HEK293 (cell line): ENCODE measurements around the gene RAB3GAP2.

Experiments
- ATF2 ChIP-seq: fragments of 450-650 bp; formaldehyde crosslinking; IDR thresholded peaks from 2 replicates; pipeline ENCODE4 v1.5.1; 2016; ENCODE audit warnings: missing biosample characterization, missing genetic modification characterization, low read depth
- CTCF ChIP-seq: fragments of 450-650 bp; formaldehyde crosslinking; IDR thresholded peaks from 2 replicates; pipeline ENCODE4 v1.5.1; 2016; ENCODE audit warnings: missing biosample characterization, missing genetic modification characterization
- HOXC10 ChIP-seq: sonication (generic); formaldehyde crosslinking; IDR thresholded peaks from 2 replicates; pipeline ENCODE4 v1.8.1; 2023; ENCODE audit warnings: mild to moderate bottlenecking, missing genetic modification reagents
- PRDM4 ChIP-seq: fragments of 450-650 bp; formaldehyde crosslinking; IDR thresholded peaks from 2 replicates; pipeline ENCODE4 v1.5.1; 2017; ENCODE audit warnings: missing biosample characterization, missing genetic modification characterization
- REST ChIP-seq: fragments of 450-650 bp; formaldehyde crosslinking; IDR thresholded peaks from 2 replicates; pipeline ENCODE4 v1.5.1; 2016; ENCODE audit warnings: missing biosample characterization, missing genetic modification characterization
- SCRT2 ChIP-seq: fragments of 450-650 bp; formaldehyde crosslinking; IDR thresholded peaks from 2 replicates; pipeline ENCODE4 v1.5.1; 2016; ENCODE audit warnings: missing biosample characterization, missing genetic modification characterization
- ZBTB20 ChIP-seq: fragments of 450-650 bp; formaldehyde crosslinking; IDR thresholded peaks from 2 replicates; pipeline ENCODE4 v1.5.1; 2016; ENCODE audit warnings: missing biosample characterization, missing genetic modification characterization
- ZNF274 ChIP-seq, 2 experiments: fragments of 200-500 bp in 1 of 2; fragments of 450-650 bp in 1 of 2; sonication (Bioruptor generic) in 1 of 2; formaldehyde crosslinking in 1 of 2; IDR thresholded peaks; 2 replicates each; pipeline versions ENCODE4 v1.5.1 to v1.6.1; 2014 to 2016; ENCODE audit warnings: borderline replicate concordance in 1 of 2, inconsistent platforms in 1 of 2, low read length in 1 of 2, missing biosample characterization in 1 of 2, missing genetic modification characterization in 1 of 2
- ZNF324 ChIP-seq: fragments of 450-650 bp; formaldehyde crosslinking; IDR thresholded peaks from 2 replicates; pipeline ENCODE4 v1.5.1; 2016; ENCODE audit warnings: missing biosample characterization, missing genetic modification characterization
- ZNF501 ChIP-seq: fragments of 450-650 bp; formaldehyde crosslinking; IDR thresholded peaks from 2 replicates; pipeline ENCODE4 v1.5.1; 2016; ENCODE audit warnings: missing biosample characterization, missing genetic modification characterization
- ZNF518A ChIP-seq: fragments of 450-650 bp; formaldehyde crosslinking; conservative IDR thresholded peaks from 2 replicates; pipeline ENCODE4 v1.5.1; 2016; ENCODE audit warnings: low read depth, missing biosample characterization, missing genetic modification characterization
- ZNF549 ChIP-seq: fragments of 450-650 bp; IDR thresholded peaks from 2 replicates; pipeline ENCODE4 v1.5.1; 2018; ENCODE audit warnings: missing biosample characterization, missing genetic modification characterization, mild to moderate bottlenecking, inconsistent platforms, moderate library complexity
- ZNF560 ChIP-seq: fragments of 450-650 bp; formaldehyde crosslinking; IDR thresholded peaks from 2 replicates; pipeline ENCODE4 v1.5.1; 2017; ENCODE audit warnings: missing biosample characterization, missing genetic modification characterization, borderline replicate concordance
- ZNF670 ChIP-seq: fragments of 450-650 bp; formaldehyde crosslinking; IDR thresholded peaks from 2 replicates; pipeline ENCODE4 v1.5.1; 2016; ENCODE audit warnings: missing biosample characterization, missing genetic modification characterization, low read depth

- no peak for TF ChIP-seq CTCF (tag by site-specific recombination)
- TF ChIP-seq ZNF274 (IDR thresholded peaks at IDR 0.05; ENCODE audit: low read length), result no peak
- no peak for TF ChIP-seq ZNF274 (tag by site-specific recombination; IDR thresholded peaks at IDR 0.05; ENCODE audit: borderline replicate concordance)
- TF ChIP-seq ZNF324, result no peak
- no peak for TF ChIP-seq ZBTB20 (tag by site-specific recombination)
- TF ChIP-seq SCRT2 (tag by site-specific recombination), result no peak
- no peak for TF ChIP-seq PRDM4
- no peak for TF ChIP-seq ATF2 (tag by site-specific recombination)
- no peak for TF ChIP-seq ZNF518A (tag by site-specific recombination)
- no peak for TF ChIP-seq ZNF501 (tag by site-specific recombination)
- TF ChIP-seq ZNF560, result no peak
- TF ChIP-seq REST (tag by site-specific recombination), result no peak
- TF ChIP-seq ZNF670 (tag by site-specific recombination), result no peak
- TF ChIP-seq HOXC10 (CRISPR knock-in tag), result no peak
- no peak for TF ChIP-seq ZNF549 (tag by site-specific recombination)
Observed at GRCh38 chr1:220299337-220299736, 27.1 kb upstream of the RAB3GAP2 start.
